ENCODE results near the gene JAKMIP1. TPM values are rescaled to one million over a fixed set of nuclear protein-coding genes. Genes with fewer than 3 reads are reported as not detected.

Gene JAKMIP1
- total and polyA plus RNA-seq, 3 experiments from 2014 or later: 12.7 to 26.1 (median 14.2) TPM

- no peak overlapping the region for H3K4me3 ChIP-seq (ENCODE audit: low read length)
- peaks cover 0 to 2% (median 0%) of the 10 kb centered on the region in 3 donors for H3K36me3 Mint-ChIP-seq
- H3K9me3 Mint-ChIP-seq: peaks cover 0 to 1% (median 0%) of the 10 kb centered on the region in 5 donors
- no peak overlapping the region for H3K27ac ChIP-seq (ENCODE audit: low read depth, low read length)
- no peaks in the 10 kb centered on the region for H3K27me3 ChIP-seq (ENCODE audit: insufficient read depth, low read length, poor library complexity, severe bottlenecking)
- H3K4me1 Mint-ChIP-seq: peaks cover 5 to 17% (median 12%) of the 10 kb centered on the region in 3 donors
- H3K4me3 Mint-ChIP-seq: no peak overlapping the region
- DNase-seq: no peak
- no peaks in the 10 kb centered on the region for H3K9me3 ChIP-seq (ENCODE audit: low read length)
- no peaks in the 10 kb centered on the region for H3K27me3 Mint-ChIP-seq
- CTCF ChIA-PET: no interaction called here
- POLR2A ChIA-PET: no interaction called here
- no peaks in the 10 kb centered on the region for H3K36me3 ChIP-seq (ENCODE audit: insufficient read depth, low read length)
- H3K4me1 ChIP-seq (ENCODE audit: insufficient read depth, low read length): no peaks in the 10 kb centered on the region
- H3K27ac Mint-ChIP-seq: peak overlapping the region in 1 of 8 donors; percentile 54
Measured at GRCh38 chr4:6126971-6127745, 73.2 kb downstream of the JAKMIP1 start.

GRCh38 chr4:6125103-6125651 lies 75.2 kb downstream of the JAKMIP1 start:
- Histone ChIP-seq H3K27me3 (ENCODE audit: insufficient read depth, low read length, poor library complexity, severe bottlenecking) (no peaks in the 10 kb centered on the region), H3K36me3 (ENCODE audit: insufficient read depth, low read length) (no peaks in the 10 kb centered on the region), H3K4me3 (ENCODE audit: low read length) (no peak overlapping the region), H3K9me3 (ENCODE audit: low read length) (no peaks in the 10 kb centered on the region), H3K27ac (ENCODE audit: low read depth, low read length) (no peak overlapping the region), H3K4me1 (ENCODE audit: insufficient read depth, low read length) (no peaks in the 10 kb centered on the region)
- Mint-ChIP-seq H3K27me3 (no peaks in the 10 kb centered on the region), H3K9me3 (peaks cover 0 to 1% (median 0%) of the 10 kb centered on the region in 5 donors), H3K27ac (no peak overlapping the region), H3K4me3 (no peak overlapping the region), H3K36me3 (peaks cover 0 to 1% (median 0%) of the 10 kb centered on the region in 3 donors), H3K4me1 (peaks cover 5 to 14% (median 9%) of the 10 kb centered on the region in 3 donors)
- ChIA-PET CTCF (interaction anchor here (1.6 kb wide), 1 partner anchor 10 kb away, joined by 3 read pairs; no protein-coding TSS in a partner anchor), POLR2A (no interaction called here)
- DNase-seq: no peak

GRCh38 chr4:6124386-6125102 lies 75.8 kb downstream of the JAKMIP1 start:
- Mint-ChIP-seq H3K4me1 (peaks cover 2 to 14% (median 3%) of the 10 kb centered on the region in 3 donors), H3K9me3 (peaks cover 0 to 1% (median 0%) of the 10 kb centered on the region in 5 donors), H3K27ac (peak overlapping the region in 2 of 8 donors; percentile 7 to 29), H3K27me3 (no peaks in the 10 kb centered on the region), H3K36me3 (peaks cover 0 to 1% (median 0%) of the 10 kb centered on the region in 3 donors), H3K4me3 (no peak overlapping the region)
- Histone ChIP-seq H3K4me3 (ENCODE audit: low read length) (no peak overlapping the region), H3K36me3 (ENCODE audit: insufficient read depth, low read length) (no peaks in the 10 kb centered on the region), H3K27ac (ENCODE audit: low read depth, low read length) (no peak overlapping the region), H3K9me3 (ENCODE audit: low read length) (no peaks in the 10 kb centered on the region), H3K27me3 (ENCODE audit: insufficient read depth, low read length, poor library complexity, severe bottlenecking) (no peaks in the 10 kb centered on the region), H3K4me1 (ENCODE audit: insufficient read depth, low read length) (no peaks in the 10 kb centered on the region)
- ChIA-PET CTCF (interaction anchor here (1.6 kb wide), 1 partner anchor 10 kb away, joined by 3 read pairs; no protein-coding TSS in a partner anchor), POLR2A (no interaction called here)
- no peak for DNase-seq

GRCh38 chr4:6123976-6124375 lies 76.4 kb downstream of the JAKMIP1 start:
- H3K9me3 Mint-ChIP-seq: peaks cover 0 to 1% (median 0%) of the 10 kb centered on the region in 5 donors
- ChIA-PET CTCF (interaction anchor here (1.6 kb wide), 1 partner anchor 11 kb away, joined by 3 read pairs; no protein-coding TSS in a partner anchor), POLR2A (no interaction called here)
- no peak overlapping the region for H3K4me3 ChIP-seq (ENCODE audit: low read length)
- peak overlapping the region in 1 of 8 donors; percentile 7 for H3K27ac Mint-ChIP-seq
- H3K9me3 ChIP-seq (ENCODE audit: low read length): no peaks in the 10 kb centered on the region
- peaks cover 0 to 11% (median 0%) of the 10 kb centered on the region in 3 donors for H3K4me1 Mint-ChIP-seq
- no peak overlapping the region for H3K27ac ChIP-seq (ENCODE audit: low read depth, low read length)
- no peak for DNase-seq
- H3K36me3 Mint-ChIP-seq: peaks cover 0 to 1% (median 0%) of the 10 kb centered on the region in 3 donors
- H3K27me3 Mint-ChIP-seq: no peaks in the 10 kb centered on the region
- no peaks in the 10 kb centered on the region for H3K27me3 ChIP-seq (ENCODE audit: insufficient read depth, low read length, poor library complexity, severe bottlenecking)
- no peaks in the 10 kb centered on the region for H3K4me1 ChIP-seq (ENCODE audit: insufficient read depth, low read length)
- H3K4me3 Mint-ChIP-seq: no peak overlapping the region
- no peaks in the 10 kb centered on the region for H3K36me3 ChIP-seq (ENCODE audit: insufficient read depth, low read length)

- Mint-ChIP-seq H3K36me3 (peaks cover 0 to 1% (median 0%) of the 10 kb centered on the region in 3 donors), H3K4me1 (peaks cover 0 to 11% (median 0%) of the 10 kb centered on the region in 3 donors), H3K9me3 (peaks cover 0 to 1% (median 0%) of the 10 kb centered on the region in 5 donors), H3K27ac (no peak overlapping the region), H3K27me3 (no peaks in the 10 kb centered on the region), H3K4me3 (no peak overlapping the region)
- no peak for DNase-seq
- Histone ChIP-seq H3K27me3 (ENCODE audit: insufficient read depth, low read length, poor library complexity, severe bottlenecking) (no peaks in the 10 kb centered on the region), H3K36me3 (ENCODE audit: insufficient read depth, low read length) (no peaks in the 10 kb centered on the region), H3K4me1 (ENCODE audit: insufficient read depth, low read length) (no peaks in the 10 kb centered on the region), H3K4me3 (ENCODE audit: low read length) (no peak overlapping the region), H3K27ac (ENCODE audit: low read depth, low read length) (no peak overlapping the region), H3K9me3 (ENCODE audit: low read length) (no peaks in the 10 kb centered on the region)
- ChIA-PET POLR2A (no interaction called here), CTCF (interaction anchor here (0.6 to 1.6 kb wide), 2 partner anchors 11 to 207 kb away, joined by 3 read pairs; no protein-coding TSS in a partner anchor)
Measured at GRCh38 chr4:6123541-6123940, 76.8 kb downstream of the JAKMIP1 start.

- Histone ChIP-seq H3K27ac (ENCODE audit: low read depth, low read length) (no peak overlapping the region), H3K4me1 (ENCODE audit: insufficient read depth, low read length) (no peaks in the 10 kb centered on the region), H3K27me3 (ENCODE audit: insufficient read depth, low read length, poor library complexity, severe bottlenecking) (no peaks in the 10 kb centered on the region), H3K36me3 (ENCODE audit: insufficient read depth, low read length) (no peaks in the 10 kb centered on the region), H3K4me3 (ENCODE audit: low read length) (no peak overlapping the region), H3K9me3 (ENCODE audit: low read length) (no peaks in the 10 kb centered on the region)
- H3K27me3 Mint-ChIP-seq: no peaks in the 10 kb centered on the region
- DNase-seq: no peak
- H3K4me3 Mint-ChIP-seq: no peak overlapping the region
- peaks cover 0 to 1% (median 0%) of the 10 kb centered on the region in 3 donors for H3K36me3 Mint-ChIP-seq
- peaks cover 0 to 11% (median 0%) of the 10 kb centered on the region in 3 donors for H3K4me1 Mint-ChIP-seq
- CTCF ChIA-PET: interaction anchor here (0.6 kb wide), 1 partner anchor 208 kb away, joined by 3 read pairs; no protein-coding TSS in a partner anchor
- POLR2A ChIA-PET: no interaction called here
- peaks cover 0 to 1% (median 0%) of the 10 kb centered on the region in 5 donors for H3K9me3 Mint-ChIP-seq
- H3K27ac Mint-ChIP-seq: peak overlapping the region in 1 of 8 donors; percentile 8
Measured at GRCh38 chr4:6123116-6123515, 77.2 kb downstream of the JAKMIP1 start.

- no peak for DNase-seq
- ChIA-PET CTCF (no interaction called here), POLR2A (no interaction called here)
- Mint-ChIP-seq H3K36me3 (peaks cover 0 to 1% (median 0%) of the 10 kb centered on the region in 3 donors), H3K27me3 (no peaks in the 10 kb centered on the region), H3K27ac (no peak overlapping the region), H3K9me3 (peaks cover 0 to 1% (median 0%) of the 10 kb centered on the region in 5 donors), H3K4me1 (peaks cover 0 to 11% (median 0%) of the 10 kb centered on the region in 3 donors), H3K4me3 (no peak overlapping the region)
- Histone ChIP-seq H3K4me3 (ENCODE audit: low read length) (no peak overlapping the region), H3K9me3 (ENCODE audit: low read length) (no peaks in the 10 kb centered on the region), H3K4me1 (ENCODE audit: insufficient read depth, low read length) (no peaks in the 10 kb centered on the region), H3K27ac (ENCODE audit: low read depth, low read length) (no peak overlapping the region), H3K36me3 (ENCODE audit: insufficient read depth, low read length) (no peaks in the 10 kb centered on the region), H3K27me3 (ENCODE audit: insufficient read depth, low read length, poor library complexity, severe bottlenecking) (no peaks in the 10 kb centered on the region)
Measured at GRCh38 chr4:6122496-6122895, 77.9 kb downstream of the JAKMIP1 start.
